H1 (cell line): ENCODE measurements around the gene FOXN3. TPM values are rescaled to one million over a fixed set of nuclear protein-coding genes. Genes with fewer than 3 reads are reported as not detected.
"Not testable (repeated sequence)": the region's sequence is repeated elsewhere in the genome, so short reads cannot be mapped to it uniquely, and the experiment has no call there.

Source experiments
- CTCF ChIA-PET: fragments of 300-600 bp; sonication (Branson Sonifier 250); formaldehyde crosslinking; loops from one replicate; lab custom pipeline; 2021; ENCODE audit not compliant: partially characterized antibody; lab: Charles Lee
- POLR2A ChIA-PET: fragments of 300-600 bp; sonication (Branson Sonifier 250); formaldehyde crosslinking; loops from one replicate; lab custom pipeline; 2021; ENCODE audit warnings: inconsistent platforms; ENCODE audit not compliant: partially characterized antibody; lab: Charles Lee
- DNase-seq, 2 experiments: peaks; one replicate each; pipeline versions ENCODE4 v3.0.0 to v3.0.0-alpha.2; 2010 to 2022; ENCODE audit warnings: low spot score in 2 of 2, low read depth in 1 of 2, mixed read lengths in 1 of 2
- FAIRE-seq: peaks from 2 replicates; lab custom pipeline; 2011; peaks lifted over from hg19 to GRCh38; lab: Jason Lieb, UNC
- H2AFZ ChIP-seq: 2 replicates; pipeline ENCODE4 v1.8.1; 2012; ENCODE audit warnings: low read length, inconsistent platforms
- H2AK5ac ChIP-seq: 2 replicates; pipeline ENCODE4 v1.6.1; 2013; ENCODE audit warnings: low read depth, low read length
- H2BK120ac ChIP-seq: replicated peaks from 2 replicates; pipeline ENCODE3; 2013; ENCODE audit warnings: low read depth, low read length, inconsistent platforms
- H2BK12ac ChIP-seq: 2 replicates; pipeline ENCODE4 v1.6.1; 2013; ENCODE audit warnings: low read depth, low read length
- H2BK15ac ChIP-seq: 2 replicates; pipeline ENCODE4 v1.6.1; 2013; ENCODE audit warnings: low read length
- H2BK20ac ChIP-seq: 2 replicates; pipeline ENCODE4 v1.6.1; 2013; ENCODE audit warnings: low read length
- H2BK5ac ChIP-seq: 2 replicates; pipeline ENCODE4 v1.6.1; 2013; ENCODE audit warnings: low read depth, low read length
- H3K14ac ChIP-seq: 2 replicates; pipeline ENCODE4 v1.6.1; 2013; ENCODE audit warnings: inconsistent platforms; ENCODE audit not compliant: insufficient read length
- H3K18ac ChIP-seq: 2 replicates; pipeline ENCODE4 v1.6.1; 2013; ENCODE audit warnings: low read length; ENCODE audit errors: extremely low read depth
- H3K23ac ChIP-seq: 2 replicates; pipeline ENCODE4 v1.6.1; 2013; ENCODE audit warnings: inconsistent platforms; ENCODE audit not compliant: insufficient read length
- H3K23me2 ChIP-seq: 2 replicates; pipeline ENCODE4 v1.6.1; 2013; ENCODE audit warnings: low read depth, low read length
- H3K27ac ChIP-seq: 2 replicates; pipeline ENCODE4 v1.6.1; 2011; ENCODE audit warnings: low read depth, low read length, inconsistent platforms
- H3K27me3 ChIP-seq, 4 experiments: replicated peaks in 1 of 4; 1 replicate in 1 of 4; 2 replicates in 3 of 4; pipeline versions ENCODE4 v1.6.1 to v1.8.1; 2011 to 2013; ENCODE audit warnings: low read length in 3 of 4, mild to moderate bottlenecking in 3 of 4, inconsistent platforms in 2 of 4, mixed read lengths in 2 of 4, moderate library complexity in 1 of 4; ENCODE audit not compliant: control insufficient read depth in 3 of 4, insufficient read depth in 3 of 4; ENCODE audit errors: extremely low read depth in 1 of 4
- H3K36me3 ChIP-seq, 4 experiments: 2 replicates each; pipeline versions ENCODE4 v1.6.1 to v1.8.1; 2011 to 2013; ENCODE audit warnings: mild to moderate bottlenecking in 4 of 4, low read length in 3 of 4, moderate library complexity in 2 of 4, control low read depth in 1 of 4, inconsistent platforms in 1 of 4; ENCODE audit not compliant: insufficient read depth in 4 of 4, control insufficient read depth in 2 of 4
- H3K4ac ChIP-seq: replicated peaks from 2 replicates; pipeline ENCODE3; 2013; ENCODE audit warnings: low read length, low read depth, mixed read lengths, inconsistent platforms; ENCODE audit not compliant: insufficient read length
- H3K4me1 ChIP-seq, 4 experiments: replicated peaks in 1 of 4; 1 replicate in 1 of 4; 2 replicates in 3 of 4; pipeline versions ENCODE4 v1.6.1 to v1.8.1; 2011 to 2013; ENCODE audit warnings: low read length in 3 of 4, inconsistent platforms in 2 of 4, mixed read lengths in 1 of 4; ENCODE audit not compliant: insufficient read depth in 4 of 4, control insufficient read depth in 3 of 4
- H3K4me2 ChIP-seq, 2 experiments: 2 replicates each; pipeline versions ENCODE4 v1.6.1 to v1.8.1; 2011 to 2013; ENCODE audit warnings: low read depth in 2 of 2, low read length in 2 of 2, control low read depth in 1 of 2, inconsistent platforms in 1 of 2, mild to moderate bottlenecking in 1 of 2; ENCODE audit not compliant: insufficient read depth in 1 of 2
- H3K4me3 ChIP-seq, 4 experiments: fragments of 200-600, 300-600 bp in 1 of 4; sonication (generic), shearing (Covaris generic), sonication (Bioruptor Twin) in 1 of 4; 2 replicates each; pipeline versions ENCODE4 v1.5.1 to v1.8.1; 2011 to 2016; ENCODE audit warnings: low read length in 4 of 4, low read depth in 3 of 4, control low read depth in 2 of 4, inconsistent platforms in 2 of 4, mild to moderate bottlenecking in 2 of 4, mixed read lengths in 1 of 4, moderate library complexity in 1 of 4; ENCODE audit not compliant: insufficient read depth in 2 of 4; ENCODE audit errors: extremely low read depth in 1 of 4
- H3K56ac ChIP-seq: replicated peaks from 2 replicates; pipeline ENCODE3; 2013; ENCODE audit warnings: low read depth, mild to moderate bottlenecking, mixed read lengths, low read length, inconsistent platforms; ENCODE audit not compliant: insufficient read length
- H3K79me1 ChIP-seq: 2 replicates; pipeline ENCODE4 v1.6.1; 2013; ENCODE audit warnings: low read depth, low read length, control low read depth
- H3K79me2 ChIP-seq, 2 experiments: 2 replicates each; pipeline versions ENCODE4 v1.6.1 to v1.8.1; 2012 to 2013; ENCODE audit warnings: low read length in 2 of 2, mild to moderate bottlenecking in 2 of 2, inconsistent platforms in 1 of 2; ENCODE audit not compliant: insufficient read depth in 2 of 2, control insufficient read depth in 1 of 2
- H3K9ac ChIP-seq, 4 experiments: replicated peaks in 1 of 4; 1 replicate in 1 of 4; 2 replicates in 3 of 4; pipeline versions ENCODE4 v1.6.1 to v1.8.1; 2011 to 2013; ENCODE audit warnings: low read depth in 3 of 4, low read length in 3 of 4, control low read depth in 2 of 4, mild to moderate bottlenecking in 2 of 4, moderate library complexity in 2 of 4, inconsistent platforms in 1 of 4; ENCODE audit errors: extremely low read depth in 1 of 4
- H3K9me3 ChIP-seq, 2 experiments: 2 replicates each; pipeline versions ENCODE4 v1.6.1 to v1.8.1; 2012 to 2013; ENCODE audit warnings: mild to moderate bottlenecking in 2 of 2, moderate library complexity in 2 of 2, control low read depth in 1 of 2, inconsistent platforms in 1 of 2, low read depth in 1 of 2, low read length in 1 of 2, mixed read lengths in 1 of 2; ENCODE audit not compliant: insufficient read depth in 2 of 2
- H4K20me1 ChIP-seq, 2 experiments: replicated peaks in 1 of 2; 2 replicates each; pipeline versions ENCODE3 to v1.8.1; 2011 to 2013; ENCODE audit warnings: inconsistent platforms in 2 of 2, low read length in 2 of 2, mild to moderate bottlenecking in 1 of 2; ENCODE audit not compliant: insufficient read depth in 2 of 2, control insufficient read depth in 1 of 2
- H4K5ac ChIP-seq: 2 replicates; pipeline ENCODE4 v1.6.1; 2013; ENCODE audit warnings: low read length, low read depth, mixed read lengths, inconsistent platforms; ENCODE audit not compliant: insufficient read length
- H4K8ac ChIP-seq: 2 replicates; pipeline ENCODE4 v1.8.0; 2013; ENCODE audit warnings: mild to moderate bottlenecking, moderate library complexity, low read length, inconsistent platforms; ENCODE audit not compliant: insufficient read depth; ENCODE audit errors: extremely low read depth
- H4K91ac ChIP-seq: replicated peaks from 2 replicates; pipeline ENCODE3; 2013; ENCODE audit warnings: low read length, mixed read lengths, inconsistent platforms; ENCODE audit not compliant: insufficient read length
- RAD21 ChIP-seq, 2 experiments: IDR thresholded peaks in 1 of 2; conservative IDR thresholded peaks in 1 of 2; 2 replicates each; pipeline ENCODE4 v1.6.1; 2011; ENCODE audit warnings: low read depth in 2 of 2, low read length in 2 of 2, improper control_type of control experiment in 1 of 2, inconsistent platforms in 1 of 2, mild to moderate bottlenecking in 1 of 2, moderate library complexity in 1 of 2
- WGBS, 2 experiments: shearing (Covaris generic) in 1 of 2; methylation state at CpG; one replicate each; pipeline versions ENCODE4 v1.1.6 to v1.1.7; 2013 to 2015; ENCODE audit warnings: low lambda C conversion rate in 2 of 2, mixed read lengths in 2 of 2, inconsistent platforms in 1 of 2, low coverage in 1 of 2, missing lambda C conversion rate in 1 of 2; ENCODE audit not compliant: insufficient replicate concordance in 2 of 2, insufficient coverage in 1 of 2, insufficient read length in 1 of 2; ENCODE audit errors: extremely low coverage in 1 of 2, missing lambda C conversion rate in 1 of 2; 5-methylcytosine and 5-hydroxymethylcytosine counted together
- polyA plus RNA-seq, 7 experiments: library from polyadenylated mRNA; depleted of rRNA in 3 of 7; stranded (reverse) in 5 of 7; unstranded in 2 of 7; fragments of >200 nt in 5 of 7; fragments of 200-250 nt in 2 of 7; gene quantifications; 1 replicate in 5 of 7; 2 replicates in 1 of 7; 4 replicates in 1 of 7; pipeline versions ENCODE4 v1.2.1 to v1.2.3, GENCODE V29; 2011 to 2013; ENCODE audit warnings: missing spikeins in 2 of 7, mixed read lengths in 2 of 7
- total RNA-seq: library from RNA; stranded (reverse); fragmentation: NEBNext Ultra II Directional; extraction: Animal tissue kit (Norgen Biotek cat#: 25700); gene quantifications from 2 replicates; pipeline ENCODE4 v1.2.1, GENCODE V29; 2021
- TF ChIP-seq, protein P1 (sequence below), 3 experiments: IDR thresholded peaks; 1 replicate in 2 of 3; 2 replicates in 1 of 3; pipeline versions ENCODE4 v1.5.1 to v1.6.1; 2011; ENCODE audit warnings: low read length in 3 of 3, mild to moderate bottlenecking in 3 of 3, inconsistent platforms in 2 of 3, low read depth in 1 of 3, moderate library complexity in 1 of 3; ENCODE audit not compliant: insufficient read depth in 1 of 3; ENCODE audit errors: control extremely low read depth in 1 of 3

FOXN3 gene
- total and polyA plus RNA-seq, 2 of the 8 experiments (the other 6 are each of a cell fraction or from before 2014, with no cell fraction given) = 52.6 to 178 TPM

DNA sequence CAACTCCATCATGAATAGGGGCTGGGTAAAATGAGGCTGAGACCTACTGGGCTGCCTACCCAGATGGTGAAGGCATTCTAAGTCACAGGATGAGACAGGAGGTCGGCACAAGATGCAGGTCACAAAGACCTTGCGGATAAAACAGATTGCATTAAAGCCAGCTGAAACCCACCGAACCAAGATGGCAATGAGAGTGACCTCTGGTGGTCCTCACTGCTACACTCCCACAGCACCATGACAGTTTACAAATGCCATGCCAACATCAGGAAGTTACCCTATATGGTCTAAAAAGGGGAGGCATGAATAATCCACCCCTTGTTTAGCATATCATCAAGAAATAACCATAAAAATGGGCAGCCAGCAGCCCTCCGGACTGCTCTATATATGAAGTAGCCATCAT, 122.6 kb downstream of the FOXN3 start:
- FAIRE-seq, H4K8ac ChIP-seq: not testable (repeated sequence)

More for the DNA sequence above, 122.6 kb downstream of the FOXN3 start:
- peak overlapping the region; percentile 95 for H2BK120ac ChIP-seq
- H3K27me3 ChIP-seq, H3K14ac ChIP-seq, DNase-seq, H3K23me2 ChIP-seq, H3K9me3 ChIP-seq, H3K23ac ChIP-seq, H2BK15ac ChIP-seq, H2AFZ ChIP-seq, H4K20me1 ChIP-seq: not testable (repeated sequence)
- H2BK20ac ChIP-seq = peak overlapping the region; percentile 88; the same call in 1 of the 2 replicates
- H2AK5ac ChIP-seq = 0 out of 2 replicates have a peak overlapping the region, but pooled peaks have one; percentile 13
- peak overlapping the region; percentile 94 for H3K18ac ChIP-seq
- H3K9ac ChIP-seq = 0 out of 7 replicates have a peak overlapping the region, but pooled peaks of 1 of the 4 experiments have one; percentile 7
- CTCF ChIA-PET = interaction anchor here (0.6 to 2.3 kb wide), 11 partner anchors 11 to 1048 kb away, joined by 3 to 7 read pairs (median 3); no protein-coding TSS in a partner anchor
- H2BK5ac ChIP-seq = peak overlapping the region; percentile 87
- peak in 1 of 2 experiments; percentile 17; a peak in 1 of 4 replicates for TF ChIP-seq RAD21 (IDR thresholded peaks at IDR 0.05 in 1 of 2, conservative IDR thresholded peaks at IDR 0.05 in 1 of 2; ENCODE audit: low read depth in 2 of 2, low read length in 2 of 2)
- TF ChIP-seq, protein P1, sequence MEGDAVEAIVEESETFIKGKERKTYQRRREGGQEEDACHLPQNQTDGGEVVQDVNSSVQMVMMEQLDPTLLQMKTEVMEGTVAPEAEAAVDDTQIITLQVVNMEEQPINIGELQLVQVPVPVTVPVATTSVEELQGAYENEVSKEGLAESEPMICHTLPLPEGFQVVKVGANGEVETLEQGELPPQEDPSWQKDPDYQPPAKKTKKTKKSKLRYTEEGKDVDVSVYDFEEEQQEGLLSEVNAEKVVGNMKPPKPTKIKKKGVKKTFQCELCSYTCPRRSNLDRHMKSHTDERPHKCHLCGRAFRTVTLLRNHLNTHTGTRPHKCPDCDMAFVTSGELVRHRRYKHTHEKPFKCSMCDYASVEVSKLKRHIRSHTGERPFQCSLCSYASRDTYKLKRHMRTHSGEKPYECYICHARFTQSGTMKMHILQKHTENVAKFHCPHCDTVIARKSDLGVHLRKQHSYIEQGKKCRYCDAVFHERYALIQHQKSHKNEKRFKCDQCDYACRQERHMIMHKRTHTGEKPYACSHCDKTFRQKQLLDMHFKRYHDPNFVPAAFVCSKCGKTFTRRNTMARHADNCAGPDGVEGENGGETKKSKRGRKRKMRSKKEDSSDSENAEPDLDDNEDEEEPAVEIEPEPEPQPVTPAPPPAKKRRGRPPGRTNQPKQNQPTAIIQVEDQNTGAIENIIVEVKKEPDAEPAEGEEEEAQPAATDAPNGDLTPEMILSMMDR (IDR thresholded peaks at IDR 0.05; ENCODE audit: control extremely low read depth in 1 of 3, insufficient read depth in 1 of 3, low read depth in 1 of 3, low read length in 3 of 3) = peak in 1 of 3 experiments; percentile 20; a peak in 1 of 4 replicates
- peaks cover 0 to 13% (median 2%) of the 10 kb centered on the region in 4 experiments; a peak in 3 of 8 replicates for H3K36me3 ChIP-seq
- peaks cover 17% of the 10 kb centered on the region for H3K79me1 ChIP-seq
- peak overlapping the region; percentile 90 for H4K5ac ChIP-seq
- peak overlapping the region; percentile 80 for H3K4ac ChIP-seq
- peak overlapping the region; percentile 71 for H3K56ac ChIP-seq
- peak overlapping the region in 1 of 4 experiments; percentile 36; a peak in 1 of 8 replicates for H3K4me3 ChIP-seq
- H3K27ac ChIP-seq = peak overlapping the region; percentile 87
- WGBS, 2 experiments = 83% methylated on average over 4 of the region's 4 CpGs; no CpG with 5 or more reads in 1 of the 2 experiments
- peak overlapping the region; percentile 2 for H2BK12ac ChIP-seq
- peak overlapping the region; percentile 49 to 60; a peak in 2 of 4 replicates for H3K4me2 ChIP-seq
- peaks cover 18 to 44% (median 37%) of the 10 kb centered on the region in 4 experiments for H3K4me1 ChIP-seq
- POLR2A ChIA-PET = interaction anchor here (0.7 to 2.2 kb wide), 4 partner anchors 8 to 41 kb away, joined by 3 to 9 read pairs (median 4); no protein-coding TSS in a partner anchor
- H3K79me2 ChIP-seq = peaks cover 0 to 64% of the 10 kb centered on the region in 2 experiments; a peak in 3 of 4 replicates
- peak overlapping the region; percentile 95 for H4K91ac ChIP-seq
